Measurements from ENCODE around the gene UNKL.

Gene UNKL

GRCh38 chr16:1346422-1347285 lies 67.8 kb downstream of the UNKL start:
- Histone ChIP-seq H3K36me3 (ENCODE audit: control insufficient read depth, insufficient read depth, low read length) (peaks cover 30% of the 10 kb centered on the region), H3K9ac (ENCODE audit: low read length) (no peak overlapping the region), H3K4me1 (ENCODE audit: control insufficient read depth, insufficient read depth, low read length) (peaks cover 16% of the 10 kb centered on the region), H3K27ac (ENCODE audit: low read depth, low read length) (no peak overlapping the region), H3K27me3 (ENCODE audit: control insufficient read depth, insufficient read depth, low read length) (peaks cover 31% of the 10 kb centered on the region), H3K4me3 (ENCODE audit: low read depth, low read length) (no peak overlapping the region), H3K9me3 (ENCODE audit: control insufficient read depth, insufficient read depth, low read depth, low read length) (no peaks in the 10 kb centered on the region)

GRCh38 chr16:1345651-1346421 lies 68.7 kb downstream of the UNKL start:
- no peak overlapping the region for H3K4me3 ChIP-seq (ENCODE audit: low read depth, low read length)
- no peak overlapping the region for H3K27ac ChIP-seq (ENCODE audit: low read depth, low read length)
- H3K27me3 ChIP-seq (ENCODE audit: control insufficient read depth, insufficient read depth, low read length) = peaks cover 39% of the 10 kb centered on the region
- peaks cover 13% of the 10 kb centered on the region for H3K4me1 ChIP-seq (ENCODE audit: control insufficient read depth, insufficient read depth, low read length)
- H3K36me3 ChIP-seq (ENCODE audit: control insufficient read depth, insufficient read depth, low read length) = peaks cover 30% of the 10 kb centered on the region
- H3K9ac ChIP-seq (ENCODE audit: low read length) = no peak overlapping the region
- H3K9me3 ChIP-seq (ENCODE audit: control insufficient read depth, insufficient read depth, low read depth, low read length) = no peaks in the 10 kb centered on the region

GRCh38 chr16:1345087-1345486 lies 69.4 kb downstream of the UNKL start:
- Histone ChIP-seq H3K27ac (ENCODE audit: low read depth, low read length) (no peak overlapping the region), H3K9ac (ENCODE audit: low read length) (no peak overlapping the region), H3K4me3 (ENCODE audit: low read depth, low read length) (no peak overlapping the region), H3K9me3 (ENCODE audit: control insufficient read depth, insufficient read depth, low read depth, low read length) (no peaks in the 10 kb centered on the region), H3K36me3 (ENCODE audit: control insufficient read depth, insufficient read depth, low read length) (peaks cover 24% of the 10 kb centered on the region), H3K27me3 (ENCODE audit: control insufficient read depth, insufficient read depth, low read length) (peaks cover 47% of the 10 kb centered on the region), H3K4me1 (ENCODE audit: control insufficient read depth, insufficient read depth, low read length) (peaks cover 9% of the 10 kb centered on the region; the same call in 1 of the 2 replicates)

- H3K4me1 ChIP-seq (ENCODE audit: control insufficient read depth, insufficient read depth, low read length) = peaks cover 9% of the 10 kb centered on the region; the same call in 1 of the 2 replicates
- no peak overlapping the region for H3K27ac ChIP-seq (ENCODE audit: low read depth, low read length)
Measured at GRCh38 chr16:1344499-1344898, 70.0 kb downstream of the UNKL start.

GRCh38 chr16:1343428-1344242 lies 70.9 kb downstream of the UNKL start:
- peaks cover 10% of the 10 kb centered on the region for H3K36me3 ChIP-seq (ENCODE audit: control insufficient read depth, insufficient read depth, low read length)
- H3K9me3 ChIP-seq (ENCODE audit: control insufficient read depth, insufficient read depth, low read depth, low read length) = no peaks in the 10 kb centered on the region
- peak overlapping the region; percentile 51 for H3K4me3 ChIP-seq (ENCODE audit: low read depth, low read length)
- H3K4me1 ChIP-seq (ENCODE audit: control insufficient read depth, insufficient read depth, low read length) = peaks cover 9% of the 10 kb centered on the region; the same call in 1 of the 2 replicates
- H3K27ac ChIP-seq (ENCODE audit: low read depth, low read length) = no peak overlapping the region
- H3K27me3 ChIP-seq (ENCODE audit: control insufficient read depth, insufficient read depth, low read length) = peaks cover 61% of the 10 kb centered on the region
- no peak overlapping the region for H3K9ac ChIP-seq (ENCODE audit: low read length)

More at GRCh38 chr16:1344499-1344898, 70.0 kb downstream of the UNKL start:
- no peak overlapping the region for H3K9ac ChIP-seq (ENCODE audit: low read length)
- H3K27me3 ChIP-seq (ENCODE audit: control insufficient read depth, insufficient read depth, low read length) = peaks cover 52% of the 10 kb centered on the region
- peaks cover 19% of the 10 kb centered on the region for H3K36me3 ChIP-seq (ENCODE audit: control insufficient read depth, insufficient read depth, low read length)
- H3K4me3 ChIP-seq (ENCODE audit: low read depth, low read length) = no peak overlapping the region
- no peaks in the 10 kb centered on the region for H3K9me3 ChIP-seq (ENCODE audit: control insufficient read depth, insufficient read depth, low read depth, low read length)

GRCh38 chr16:1342526-1343427 lies 71.7 kb downstream of the UNKL start:
- Histone ChIP-seq H3K9ac (ENCODE audit: low read length) (no peak overlapping the region), H3K4me3 (ENCODE audit: low read depth, low read length) (peak overlapping the region; percentile 51), H3K9me3 (ENCODE audit: control insufficient read depth, insufficient read depth, low read depth, low read length) (no peaks in the 10 kb centered on the region), H3K27me3 (ENCODE audit: control insufficient read depth, insufficient read depth, low read length) (peaks cover 68% of the 10 kb centered on the region), H3K27ac (ENCODE audit: low read depth, low read length) (no peak overlapping the region), H3K4me1 (ENCODE audit: control insufficient read depth, insufficient read depth, low read length) (peaks cover 9% of the 10 kb centered on the region; the same call in 1 of the 2 replicates), H3K36me3 (ENCODE audit: control insufficient read depth, insufficient read depth, low read length) (0 out of 2 replicates have a peak, but pooled peaks cover 3% of the 10 kb centered on the region)

GRCh38 chr16:1341495-1342420 lies 72.7 kb downstream of the UNKL start:
- H3K9ac ChIP-seq (ENCODE audit: low read length) = no peak overlapping the region
- H3K36me3 ChIP-seq (ENCODE audit: control insufficient read depth, insufficient read depth, low read length) = no peaks in the 10 kb centered on the region
- H3K27me3 ChIP-seq (ENCODE audit: control insufficient read depth, insufficient read depth, low read length) = peaks cover 78% of the 10 kb centered on the region
- H3K9me3 ChIP-seq (ENCODE audit: control insufficient read depth, insufficient read depth, low read depth, low read length) = no peaks in the 10 kb centered on the region
- H3K4me1 ChIP-seq (ENCODE audit: control insufficient read depth, insufficient read depth, low read length) = peaks cover 9% of the 10 kb centered on the region; the same call in 1 of the 2 replicates
- H3K4me3 ChIP-seq (ENCODE audit: low read depth, low read length) = no peak overlapping the region
- H3K27ac ChIP-seq (ENCODE audit: low read depth, low read length) = no peak overlapping the region

- no peak overlapping the region for H3K27ac ChIP-seq (ENCODE audit: low read depth, low read length)
- H3K36me3 ChIP-seq (ENCODE audit: control insufficient read depth, insufficient read depth, low read length) = no peaks in the 10 kb centered on the region
- peaks cover 87% of the 10 kb centered on the region for H3K27me3 ChIP-seq (ENCODE audit: control insufficient read depth, insufficient read depth, low read length)
- H3K4me1 ChIP-seq (ENCODE audit: control insufficient read depth, insufficient read depth, low read length) = peaks cover 9% of the 10 kb centered on the region; the same call in 1 of the 2 replicates
- no peak overlapping the region for H3K9ac ChIP-seq (ENCODE audit: low read length)
- no peaks in the 10 kb centered on the region for H3K9me3 ChIP-seq (ENCODE audit: control insufficient read depth, insufficient read depth, low read depth, low read length)
- H3K4me3 ChIP-seq (ENCODE audit: low read depth, low read length) = no peak overlapping the region
Measured at GRCh38 chr16:1340730-1341494, 73.6 kb downstream of the UNKL start.

All from HUES6 (cell line).